ENCODE measurements around the gene LHX2.

Gene LHX2

GRCh38 chr9:124014211-124014955, 2.8 kb downstream of the LHX2 start:
- DNase-seq, result no peak

- no peak for DNase-seq
These were observed 3.5 kb downstream of the LHX2 start for GRCh38 chr9:124014956-124015660.

GRCh38 chr9:124015661-124016131, 4.1 kb downstream of the LHX2 start:
- DNase-seq, result no peak

DNA sequence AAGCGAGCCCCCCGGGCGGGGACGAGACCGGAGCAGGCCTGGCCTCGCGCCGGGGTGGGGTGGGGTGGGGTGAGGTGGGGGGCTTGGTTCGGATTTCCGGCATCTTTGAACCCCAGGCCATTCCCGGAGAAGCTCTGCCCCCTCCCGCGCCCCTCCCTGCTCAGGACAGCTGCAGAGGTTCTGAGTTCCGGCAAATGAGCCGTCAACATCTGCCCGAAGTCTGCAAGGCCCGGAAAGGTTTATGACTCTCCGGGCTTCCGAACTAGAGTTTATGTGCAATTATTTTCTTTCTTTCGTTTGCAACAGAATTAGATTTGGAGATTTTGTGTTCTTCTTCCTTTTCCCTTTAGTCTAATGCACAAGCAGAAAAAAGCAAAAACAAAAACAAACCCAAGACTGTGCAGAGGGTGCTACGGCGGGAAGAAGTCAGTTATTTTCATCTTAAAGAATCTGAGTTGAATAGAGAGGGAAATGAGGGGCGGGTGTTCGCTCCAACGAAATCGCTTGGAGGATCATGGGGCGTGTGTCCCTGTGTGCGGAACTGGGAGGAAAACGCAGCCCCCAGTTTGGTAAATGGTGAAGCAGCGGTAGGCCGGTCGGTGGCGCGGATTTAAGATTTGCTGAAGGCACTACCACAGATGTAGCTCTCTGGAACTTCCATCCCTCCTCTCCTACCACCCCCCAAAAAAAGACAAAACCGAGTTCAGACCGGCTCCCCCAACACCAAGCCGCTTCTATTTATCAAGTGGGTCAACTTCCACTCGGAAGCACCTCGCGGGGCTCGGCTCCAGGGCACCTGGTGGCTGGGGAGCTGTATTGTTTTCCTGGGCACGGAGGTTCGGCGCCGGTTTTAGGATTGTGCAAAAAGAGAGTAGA, 4.8 kb downstream of the LHX2 start:
- DNase-seq, result no peak

- no peak for DNase-seq
These were observed 5.7 kb downstream of the LHX2 start for GRCh38 chr9:124017051-124017928.

- no peak for DNase-seq
These were observed 6.6 kb downstream of the LHX2 start for GRCh38 chr9:124017929-124018729.

- DNase-seq, result no peak
These were observed 7.4 kb downstream of the LHX2 start for GRCh38 chr9:124018730-124019697.

DNA sequence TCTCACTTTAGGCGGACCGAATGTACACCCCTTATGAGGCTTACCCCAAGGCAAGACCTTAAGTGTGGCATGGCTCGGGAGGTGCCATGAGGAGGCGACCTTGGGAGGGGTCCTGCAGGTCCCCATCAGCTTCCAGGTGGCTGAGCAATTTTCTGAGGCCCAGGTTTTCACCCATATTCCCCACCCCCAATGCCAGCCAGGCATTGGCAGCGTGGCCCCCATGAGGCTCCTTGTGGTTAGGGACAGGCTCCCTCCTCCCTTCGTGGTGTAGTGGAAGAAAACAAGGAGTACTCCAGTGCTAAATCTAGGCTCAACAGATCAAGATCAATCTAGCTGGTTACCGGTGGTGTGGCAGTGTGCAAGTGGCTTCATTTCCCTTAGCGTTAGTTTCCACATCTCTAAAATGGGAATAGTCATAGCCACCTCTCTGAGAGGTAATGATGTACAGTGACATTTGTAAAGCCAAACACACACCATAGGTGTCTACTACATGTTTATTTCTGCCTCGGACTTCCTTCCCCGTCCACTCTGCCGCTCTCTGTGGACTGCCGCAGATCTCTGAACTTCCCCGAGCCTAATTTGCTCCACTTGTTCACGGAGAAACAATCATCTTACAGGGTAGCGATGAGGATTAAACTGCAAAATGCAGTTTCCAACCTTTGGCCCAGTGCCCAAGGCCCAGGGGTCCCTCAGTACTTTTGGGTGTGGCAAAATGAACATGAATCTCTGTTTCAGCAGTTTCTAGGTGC, 8.4 kb downstream of the LHX2 start:
- DNase-seq, result no peak

DNA sequence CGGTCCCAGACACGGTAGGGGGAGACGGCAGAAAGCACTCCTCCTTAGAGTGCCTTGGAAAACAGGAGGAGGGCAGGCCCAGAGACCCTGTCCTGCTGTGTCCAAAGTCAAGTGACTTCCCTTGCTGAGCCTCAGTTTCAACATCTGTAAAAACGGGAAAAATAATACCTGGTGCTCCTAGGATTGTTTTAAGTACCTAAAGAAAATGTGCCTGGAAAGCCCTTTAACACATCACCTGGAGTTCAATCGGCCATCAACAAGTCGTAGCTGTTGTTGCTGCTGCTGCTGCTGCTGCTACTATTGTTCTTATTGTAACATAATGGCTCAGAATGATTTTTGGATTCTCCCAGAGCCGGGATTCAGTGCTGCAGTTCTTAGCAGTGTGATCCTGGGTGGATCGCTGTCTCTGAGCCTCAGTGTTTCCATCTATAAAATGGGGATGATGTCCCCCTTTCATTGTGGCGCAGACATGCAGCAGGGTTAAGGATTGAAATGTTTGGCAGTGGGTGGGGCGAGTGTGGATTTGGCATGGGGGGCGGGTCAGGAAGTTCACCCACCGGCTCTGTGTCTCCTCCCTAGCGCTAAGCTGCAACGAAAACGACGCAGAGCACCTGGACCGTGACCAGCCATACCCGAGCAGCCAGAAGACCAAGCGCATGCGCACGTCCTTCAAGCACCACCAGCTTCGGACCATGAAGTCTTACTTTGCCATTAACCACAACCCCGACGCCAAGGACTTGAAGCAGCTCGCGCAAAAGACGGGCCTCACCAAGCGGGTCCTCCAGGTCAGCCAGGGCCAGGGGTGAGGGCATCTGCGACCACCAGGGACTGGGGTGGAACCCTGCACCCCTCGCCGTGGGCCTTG, 9.2 kb downstream of the LHX2 start:
- DNase-seq, result no peak

- no peak for DNase-seq
These were observed 9.8 kb downstream of the LHX2 start for GRCh38 chr9:124021385-124021769.

GRCh38 chr9:124022201-124023121, 10.9 kb downstream of the LHX2 start:
- DNase-seq, result peak; percentile 24

- no peak for DNase-seq
These were observed 12.5 kb downstream of the LHX2 start for GRCh38 chr9:124024107-124024506.

DNA sequence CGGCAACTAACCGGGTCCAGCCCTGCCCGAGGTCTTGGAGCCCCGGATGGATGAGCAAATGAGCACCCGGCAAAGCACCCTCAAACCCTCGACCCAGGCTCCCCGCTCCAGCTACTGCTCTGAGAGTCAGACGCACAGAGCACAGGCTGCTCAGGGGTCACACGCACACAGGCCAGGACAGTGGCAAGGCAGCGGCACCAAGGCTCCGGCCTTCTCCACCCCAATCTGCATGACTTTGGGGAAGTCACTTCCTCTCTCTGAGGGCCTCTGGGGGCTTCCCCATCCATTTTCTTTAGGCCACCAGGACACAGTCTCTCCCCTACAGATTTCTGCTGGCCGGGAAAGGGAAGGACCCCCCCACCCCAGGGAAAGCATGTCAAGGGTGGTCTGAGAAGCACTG, 18.0 kb downstream of the LHX2 start:
- no peak for DNase-seq

- DNase-seq, result no peak
These were observed 19.4 kb downstream of the LHX2 start for GRCh38 chr9:124030969-124031451.

DNA sequence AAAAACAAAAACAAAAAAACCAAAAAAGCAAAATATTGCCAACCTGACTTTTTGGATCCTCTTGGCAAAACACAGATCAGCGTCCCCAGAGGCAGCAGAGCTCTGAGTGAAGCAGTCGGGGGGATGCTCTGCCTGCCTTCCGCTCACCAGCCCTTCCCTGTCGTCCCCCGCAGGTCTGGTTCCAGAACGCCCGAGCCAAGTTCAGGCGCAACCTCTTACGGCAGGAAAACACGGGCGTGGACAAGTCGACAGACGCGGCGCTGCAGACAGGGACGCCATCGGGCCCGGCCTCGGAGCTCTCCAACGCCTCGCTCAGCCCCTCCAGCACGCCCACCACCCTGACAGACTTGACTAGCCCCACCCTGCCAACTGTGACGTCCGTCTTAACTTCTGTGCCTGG, 20.7 kb downstream of the LHX2 start:
- DNase-seq, result no peak

- DNase-seq, result no peak
These were observed 21.8 kb downstream of the LHX2 start for GRCh38 chr9:124033348-124033747.

DNA sequence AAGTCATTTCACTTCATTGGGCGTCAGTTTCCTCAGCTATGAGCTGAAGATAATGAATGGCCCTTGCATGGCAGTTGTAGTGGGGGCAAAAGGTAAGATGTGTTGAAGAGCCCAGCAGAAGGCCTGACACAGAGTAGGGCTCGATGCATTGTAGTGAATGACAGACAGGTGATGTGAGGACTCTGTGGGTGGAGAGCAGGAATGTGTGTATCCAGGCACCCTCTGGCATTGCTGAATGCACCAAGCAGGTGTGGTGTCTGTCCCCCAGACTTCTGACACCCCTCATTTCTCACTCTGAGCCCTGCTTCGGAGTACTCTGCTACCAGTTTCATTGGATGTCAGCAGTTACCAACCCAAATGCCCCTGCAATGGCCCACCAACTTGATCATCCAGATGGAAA, 22.4 kb downstream of the LHX2 start:
- DNase-seq, result no peak
